ENCODE measurements around the gene NR2F6. TPM values are rescaled to one million over a fixed set of nuclear protein-coding genes. Genes with fewer than 3 reads are reported as not detected.

The NR2F6 gene
- total RNA-seq, 1 experiment from 2014 or later: 96.5 TPM

DNA sequence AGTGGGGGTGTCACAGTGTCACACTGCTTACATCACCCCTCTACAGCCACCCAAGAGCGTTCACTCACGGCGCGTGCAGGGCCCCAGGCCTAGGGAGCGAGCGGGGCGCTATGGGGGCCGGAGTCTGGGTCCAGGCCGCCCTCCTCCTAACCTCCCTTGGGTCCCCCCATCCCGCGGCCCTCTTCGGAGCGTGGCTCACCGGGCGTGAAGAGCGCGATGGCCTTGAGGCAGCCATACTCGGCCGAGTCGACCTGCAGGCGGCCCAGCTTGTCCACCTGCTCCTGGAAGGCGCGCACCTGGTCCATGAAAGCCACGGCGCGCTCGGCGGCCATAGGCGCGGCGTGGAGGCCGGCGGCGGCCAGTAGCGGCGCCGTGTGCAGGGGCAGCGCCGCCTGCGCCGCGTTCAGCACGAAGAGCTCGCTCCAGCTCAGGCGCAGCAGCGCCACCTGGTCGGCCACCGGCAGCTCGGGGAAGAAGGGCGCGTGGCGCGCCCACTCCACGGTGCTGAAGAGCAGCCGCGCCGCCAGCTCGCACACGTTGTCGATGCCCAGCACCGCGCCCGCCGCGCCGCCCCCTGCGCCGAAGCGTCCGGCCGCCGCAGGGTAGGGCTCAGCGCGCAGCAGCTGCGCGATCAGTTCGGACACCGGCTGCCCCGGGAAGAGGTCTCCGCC is 10.3 kb downstream of the NR2F6 start:
- CTCF ChIA-PET: no interaction called here
- no peaks in the 10 kb centered on the region; the same call in 1 of the 2 replicates for H3K9me3 ChIP-seq
- no peaks in the 10 kb centered on the region for H3K27me3 ChIP-seq (replicated peaks; ENCODE audit: control insufficient read depth, insufficient read depth, low read length)
- peaks cover 7% of the 10 kb centered on the region for H3K4me1 Mint-ChIP-seq (ENCODE audit: low read depth, unreplicated experiment)
- no peak overlapping the region for H3K4me3 ChIP-seq (ENCODE audit: low read depth, low read length)
- H3K9me3 Mint-ChIP-seq (ENCODE audit: unreplicated experiment): no peaks in the 10 kb centered on the region
- POLR2A ChIA-PET: no interaction called here
- BruUV-seq (replicated peaks): no TSS peak
- TF ChIP-seq, protein P1, sequence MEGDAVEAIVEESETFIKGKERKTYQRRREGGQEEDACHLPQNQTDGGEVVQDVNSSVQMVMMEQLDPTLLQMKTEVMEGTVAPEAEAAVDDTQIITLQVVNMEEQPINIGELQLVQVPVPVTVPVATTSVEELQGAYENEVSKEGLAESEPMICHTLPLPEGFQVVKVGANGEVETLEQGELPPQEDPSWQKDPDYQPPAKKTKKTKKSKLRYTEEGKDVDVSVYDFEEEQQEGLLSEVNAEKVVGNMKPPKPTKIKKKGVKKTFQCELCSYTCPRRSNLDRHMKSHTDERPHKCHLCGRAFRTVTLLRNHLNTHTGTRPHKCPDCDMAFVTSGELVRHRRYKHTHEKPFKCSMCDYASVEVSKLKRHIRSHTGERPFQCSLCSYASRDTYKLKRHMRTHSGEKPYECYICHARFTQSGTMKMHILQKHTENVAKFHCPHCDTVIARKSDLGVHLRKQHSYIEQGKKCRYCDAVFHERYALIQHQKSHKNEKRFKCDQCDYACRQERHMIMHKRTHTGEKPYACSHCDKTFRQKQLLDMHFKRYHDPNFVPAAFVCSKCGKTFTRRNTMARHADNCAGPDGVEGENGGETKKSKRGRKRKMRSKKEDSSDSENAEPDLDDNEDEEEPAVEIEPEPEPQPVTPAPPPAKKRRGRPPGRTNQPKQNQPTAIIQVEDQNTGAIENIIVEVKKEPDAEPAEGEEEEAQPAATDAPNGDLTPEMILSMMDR (IDR thresholded peaks at IDR 0.05; ENCODE audit: insufficient read depth in 1 of 2, low read depth in 1 of 2, low read length in 1 of 2, severe bottlenecking in 1 of 2, unreplicated experiment in 1 of 2): no peak
- peaks cover 8% of the 10 kb centered on the region for H3K4me1 ChIP-seq
- H3K4me3 Mint-ChIP-seq (ENCODE audit: unreplicated experiment): no peak overlapping the region
- intact Hi-C loops (cut with micrococcal nuclease; ENCODE audit: unreplicated experiment): no loop called here
- no peak overlapping the region for H3K27ac Mint-ChIP-seq (ENCODE audit: unreplicated experiment)
- peaks cover 78% of the 10 kb centered on the region for H3K36me3 Mint-ChIP-seq (ENCODE audit: insufficient read depth, unreplicated experiment)
- H3K27me3 Mint-ChIP-seq (ENCODE audit: insufficient read depth, unreplicated experiment): no peaks in the 10 kb centered on the region
- peaks cover 2% of the 10 kb centered on the region for H3K36me3 ChIP-seq (ENCODE audit: control insufficient read depth, insufficient read depth, low read length)
- DNase-seq: no peak

DNA sequence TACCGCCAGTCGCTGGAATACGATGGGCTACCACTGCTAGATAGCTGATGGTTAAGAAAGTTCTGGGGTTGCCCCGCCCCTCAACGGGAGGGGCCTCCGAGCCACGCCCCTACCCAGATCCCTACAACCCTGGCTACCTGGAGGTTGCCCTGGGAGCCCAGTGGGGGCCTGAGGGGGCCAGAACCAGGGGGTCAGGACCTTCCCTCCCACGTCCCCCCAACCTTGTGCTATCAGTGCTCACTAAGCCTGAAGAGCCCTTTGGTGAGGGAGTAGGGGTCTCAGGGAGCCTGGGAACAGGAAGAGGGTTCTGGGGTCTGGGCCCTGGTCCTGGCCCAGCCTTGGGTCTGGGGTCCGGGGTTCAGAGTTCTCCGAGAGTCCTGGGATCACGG is 10.8 kb downstream of the NR2F6 start:
- Mint-ChIP-seq H3K4me3 (ENCODE audit: unreplicated experiment) (no peak overlapping the region), H3K27me3 (ENCODE audit: insufficient read depth, unreplicated experiment) (no peaks in the 10 kb centered on the region), H3K4me1 (ENCODE audit: low read depth, unreplicated experiment) (peaks cover 1% of the 10 kb centered on the region), H3K27ac (ENCODE audit: unreplicated experiment) (no peak overlapping the region), H3K9me3 (ENCODE audit: unreplicated experiment) (no peaks in the 10 kb centered on the region), H3K36me3 (ENCODE audit: insufficient read depth, unreplicated experiment) (peaks cover 78% of the 10 kb centered on the region)
- Histone ChIP-seq H3K4me1 (peaks cover 2% of the 10 kb centered on the region; the same call in 1 of the 2 replicates), H3K36me3 (ENCODE audit: control insufficient read depth, insufficient read depth, low read length) (peaks cover 2% of the 10 kb centered on the region), H3K4me3 (ENCODE audit: low read depth, low read length) (no peak overlapping the region), H3K9me3 (no peaks in the 10 kb centered on the region; the same call in 1 of the 2 replicates), H3K27me3 (replicated peaks; ENCODE audit: control insufficient read depth, insufficient read depth, low read length) (no peaks in the 10 kb centered on the region)
- no peak for DNase-seq
- no TSS peak for BruUV-seq (replicated peaks)
- TF ChIP-seq, protein P1 (IDR thresholded peaks at IDR 0.05; ENCODE audit: insufficient read depth in 1 of 2, low read depth in 1 of 2, low read length in 1 of 2, severe bottlenecking in 1 of 2, unreplicated experiment in 1 of 2): no peak
- ChIA-PET CTCF (no interaction called here), POLR2A (interaction anchor here (0.7 kb wide), 1 partner anchor 19 kb away, joined by 3 read pairs; the partner anchor contains the start of gene USE1)
- intact Hi-C loops (cut with micrococcal nuclease; ENCODE audit: unreplicated experiment): no loop called here

DNA sequence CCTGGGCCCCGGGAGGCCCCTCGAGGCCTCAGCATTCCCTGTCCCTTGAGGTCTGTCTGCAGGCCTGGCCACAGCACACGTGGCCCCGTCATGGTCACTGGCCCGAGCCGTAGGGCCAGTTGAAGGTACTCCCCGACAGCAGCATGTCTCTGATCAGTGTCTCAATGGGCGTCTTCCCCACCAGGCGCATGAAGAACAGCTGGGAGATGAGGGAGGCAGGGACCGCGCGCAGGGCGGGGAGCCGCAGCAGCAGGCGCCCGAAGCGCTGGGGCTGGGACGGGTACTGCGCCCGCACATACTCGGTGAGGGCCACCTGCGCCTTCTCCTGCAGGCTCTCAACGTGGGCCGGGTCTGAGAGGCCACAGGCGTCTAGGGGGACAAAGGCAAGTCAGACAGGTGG is 13.5 kb downstream of the NR2F6 start:
- intact Hi-C loops (cut with micrococcal nuclease; ENCODE audit: unreplicated experiment): no loop called here
- Mint-ChIP-seq H3K36me3 (ENCODE audit: insufficient read depth, unreplicated experiment) (peaks cover 66% of the 10 kb centered on the region), H3K27me3 (ENCODE audit: insufficient read depth, unreplicated experiment) (no peaks in the 10 kb centered on the region), H3K4me3 (ENCODE audit: unreplicated experiment) (no peak overlapping the region), H3K9me3 (ENCODE audit: unreplicated experiment) (no peaks in the 10 kb centered on the region), H3K4me1 (ENCODE audit: low read depth, unreplicated experiment) (no peaks in the 10 kb centered on the region), H3K27ac (ENCODE audit: unreplicated experiment) (no peak overlapping the region)
- Histone ChIP-seq H3K27me3 (replicated peaks; ENCODE audit: control insufficient read depth, insufficient read depth, low read length) (no peaks in the 10 kb centered on the region), H3K36me3 (ENCODE audit: control insufficient read depth, insufficient read depth, low read length) (no peaks in the 10 kb centered on the region; the same call in 1 of the 2 replicates), H3K9me3 (no peaks in the 10 kb centered on the region; the same call in 1 of the 2 replicates), H3K4me3 (ENCODE audit: low read depth, low read length) (no peak overlapping the region), H3K4me1 (no peaks in the 10 kb centered on the region)
- no peak for DNase-seq
- ChIA-PET CTCF (no interaction called here), POLR2A (no interaction called here)
- no TSS peak for BruUV-seq (replicated peaks)
- TF ChIP-seq, protein P1 (IDR thresholded peaks at IDR 0.05; ENCODE audit: insufficient read depth in 1 of 2, low read depth in 1 of 2, low read length in 1 of 2, severe bottlenecking in 1 of 2, unreplicated experiment in 1 of 2): no peak
